IMR-90 (cell line): ENCODE data around the gene SGK1. TPM values are rescaled to one million over a fixed set of nuclear protein-coding genes. Genes with fewer than 3 reads are reported as not detected.

Experiments used
- ATAC-seq: fragments of 200-7000 bp; cut with Tn5 transposase; 2 replicates; pipeline ENCODE4 v1.9.1; 2020; ENCODE audit warnings: low read depth, mild to moderate bottlenecking, moderate library complexity
- BruUV-seq: library from RNA; stranded (reverse); fragments of 400-500 nt; replicated peaks from 2 replicates; lab custom pipeline; 2021; lab: Mats Ljungman, UMichigan
- CTCF ChIA-PET: fragments of 300-600 bp; formaldehyde crosslinking; extraction: SDS; loops from one replicate; lab custom pipeline; 2021; ENCODE audit warnings: antibody characterized with exemption; lab: Yijun Ruan, JAX
- POLR2A ChIA-PET: fragments of 300-600 bp; sonication (Branson Sonifier 250); formaldehyde crosslinking; loops from one replicate; lab custom pipeline; 2022; ENCODE audit warnings: antibody characterized with exemption; ENCODE audit not compliant: unreplicated experiment; lab: Charles Lee
- DNase-seq: peaks from one replicate; pipeline ENCODE4 v3.0.0; 2013
- H2AFZ ChIP-seq: replicated peaks from 2 replicates; pipeline ENCODE3; 2013; ENCODE audit warnings: low read length, mild to moderate bottlenecking; ENCODE audit not compliant: poor library complexity
- H2AK5ac ChIP-seq: 2 replicates; pipeline ENCODE4 v1.6.1; 2013; ENCODE audit warnings: low read depth, low read length, inconsistent platforms
- H2AK9ac ChIP-seq: replicated peaks from 2 replicates; pipeline ENCODE3; 2013; ENCODE audit warnings: mild to moderate bottlenecking, low read depth, low read length, moderate library complexity; ENCODE audit not compliant: poor library complexity
- H2BK120ac ChIP-seq: 2 replicates; pipeline ENCODE4 v1.6.1; 2013; ENCODE audit warnings: low read depth, low read length, inconsistent platforms
- H2BK15ac ChIP-seq: 3 replicates; pipeline ENCODE4 v1.6.1; 2013; ENCODE audit warnings: low read depth, low read length, inconsistent platforms
- H2BK20ac ChIP-seq: 2 replicates; pipeline ENCODE4 v1.6.1; 2013; ENCODE audit warnings: low read depth, mild to moderate bottlenecking, inconsistent platforms, low read length, moderate library complexity
- H2BK5ac ChIP-seq: 2 replicates; pipeline ENCODE4 v1.6.1; 2013; ENCODE audit warnings: mild to moderate bottlenecking, low read depth, low read length, inconsistent platforms; ENCODE audit not compliant: poor library complexity, severe bottlenecking
- H3K14ac ChIP-seq: replicated peaks from 2 replicates; pipeline ENCODE4 v1.6.1; 2013; ENCODE audit warnings: low read depth, low read length, inconsistent platforms
- H3K18ac ChIP-seq: 2 replicates; pipeline ENCODE4 v1.6.1; 2013; ENCODE audit warnings: low read depth, low read length, control low read depth
- H3K23ac ChIP-seq: 2 replicates; pipeline ENCODE4 v1.6.1; 2013; ENCODE audit warnings: low read depth, low read length, inconsistent platforms
- H3K27ac ChIP-seq: 2 replicates; pipeline ENCODE4 v1.5.1; 2013; ENCODE audit warnings: mild to moderate bottlenecking, control low read depth, low read length; ENCODE audit not compliant: insufficient read depth
- H3K27me3 ChIP-seq: 2 replicates; pipeline ENCODE4 v1.6.1; 2013; ENCODE audit warnings: low read length; ENCODE audit not compliant: control insufficient read depth, insufficient read depth
- H3K36me3 ChIP-seq: 2 replicates; pipeline ENCODE4 v1.6.1; 2013; ENCODE audit warnings: low read length, mixed read lengths; ENCODE audit not compliant: control insufficient read depth, insufficient read depth
- H3K4ac ChIP-seq: 2 replicates; pipeline ENCODE4 v1.6.1; 2013; ENCODE audit warnings: low read depth, low read length, inconsistent platforms
- H3K4me1 ChIP-seq: 2 replicates; pipeline ENCODE4 v1.6.1; 2013; ENCODE audit warnings: low read length, mixed read lengths; ENCODE audit not compliant: control insufficient read depth, insufficient read depth
- H3K4me2 ChIP-seq: 2 replicates; pipeline ENCODE4 v1.6.1; 2013; ENCODE audit warnings: low read depth, mild to moderate bottlenecking, control low read depth, low read length, moderate library complexity
- H3K4me3 ChIP-seq: 2 replicates; pipeline ENCODE4 v1.5.1; 2013; ENCODE audit warnings: low read depth, mild to moderate bottlenecking, control low read depth, low read length, moderate library complexity; ENCODE audit not compliant: insufficient read depth
- H3K56ac ChIP-seq: 2 replicates; pipeline ENCODE4 v1.6.1; 2013; ENCODE audit warnings: low read length, inconsistent platforms; ENCODE audit not compliant: insufficient read depth; ENCODE audit errors: extremely low read depth
- H3K79me1 ChIP-seq, 2 experiments: 2 replicates each; pipeline ENCODE4 v1.6.1; 2013; ENCODE audit warnings: low read length in 2 of 2, inconsistent platforms in 1 of 2, low read depth in 1 of 2
- H3K9ac ChIP-seq: 2 replicates; pipeline ENCODE4 v1.6.1; 2013; ENCODE audit warnings: low read depth, low read length, control low read depth
- H3K9me1 ChIP-seq: 2 replicates; pipeline ENCODE4 v1.6.1; 2013; ENCODE audit warnings: low read length, inconsistent platforms; ENCODE audit not compliant: insufficient read depth
- H3K9me3 ChIP-seq: 2 replicates; pipeline ENCODE4 v1.6.1; 2013; ENCODE audit warnings: low read length; ENCODE audit not compliant: control insufficient read depth, insufficient read depth
- H4K20me1 ChIP-seq: 2 replicates; pipeline ENCODE4 v1.6.1; 2013; ENCODE audit warnings: low read length, inconsistent platforms; ENCODE audit not compliant: insufficient read depth
- H4K5ac ChIP-seq: 2 replicates; pipeline ENCODE4 v1.6.1; 2013; ENCODE audit warnings: mild to moderate bottlenecking, low read depth, low read length, control low read depth
- H4K8ac ChIP-seq, 2 experiments: 2 replicates each; pipeline ENCODE4 v1.6.1; 2013; ENCODE audit warnings: low read depth in 2 of 2, low read length in 2 of 2, control low read depth in 1 of 2, inconsistent platforms in 1 of 2
- H4K91ac ChIP-seq: 2 replicates; pipeline ENCODE4 v1.6.1; 2013; ENCODE audit warnings: low read depth, low read length, inconsistent platforms; ENCODE audit not compliant: insufficient read depth
- POLR2A ChIP-seq: IDR thresholded peaks from 2 replicates; pipeline ENCODE4 v1.6.1; 2012; ENCODE audit warnings: mild to moderate bottlenecking, low read depth, low read length
- RAD21 ChIP-seq: IDR thresholded peaks from 2 replicates; pipeline ENCODE4 v1.6.1; 2012; ENCODE audit warnings: low read length, improper control_type of control experiment
- WGBS, 2 experiments: methylation state at CpG; one replicate each; pipeline versions ENCODE4 v1.1.5 to v1.1.7; 2013; ENCODE audit warnings: missing lambda C conversion rate in 2 of 2; ENCODE audit not compliant: insufficient read length in 1 of 2; ENCODE audit errors: extremely low coverage in 2 of 2; 5-methylcytosine and 5-hydroxymethylcytosine counted together
- dilution Hi-C: fragments of 300-500 bp; cut with HindIII; formaldehyde crosslinking; loops from one replicate; pipeline ENCODE4 v1.14.3; 2018; ENCODE audit warnings: low sequenced_read_pairs; ENCODE audit not compliant: unreplicated experiment
- in situ Hi-C: fragments of 300-500 bp; cut with MboI; formaldehyde crosslinking; loops from 3 replicates; pipeline ENCODE4 v1.14.3; 2019; ENCODE audit warnings: low sequenced_read_pairs, inconsistent platforms, mixed read lengths
- intact Hi-C: fragments of 100-400 bp; cut with micrococcal nuclease; formaldehyde crosslinking; loops from 2 replicates; pipeline ENCODE4 v1.10.0; 2022
- polyA plus RNA-seq, 3 experiments: library from polyadenylated mRNA; depleted of rRNA; stranded (reverse); fragments of >200 nt; gene quantifications; 2 replicates each; pipeline ENCODE4 v1.2.3, GENCODE V29; 2012; ENCODE audit warnings: low replicate concordance in 1 of 3
- total RNA-seq: library from RNA; depleted of rRNA; stranded (reverse); fragments of >200 nt; gene quantifications from 2 replicates; pipeline ENCODE4 v1.2.3, GENCODE V29; 2012

Gene SGK1
- total and polyA plus RNA-seq, 2 of the 4 experiments (the other 2 are of a cell fraction), result 121 to 255 TPM

- Histone ChIP-seq H3K36me3 (no peaks in the 10 kb centered on the region), H4K20me1 (no peaks in the 10 kb centered on the region), H3K4me1 (peaks cover 4% of the 10 kb centered on the region), H3K4me2 (no peak overlapping the region), H2BK20ac (no peak overlapping the region), H3K18ac (no peak overlapping the region), H3K4me3 (no peak overlapping the region), H3K9ac (no peak overlapping the region), H2AK5ac (no peak overlapping the region), H3K56ac (no peak overlapping the region), H2BK15ac (0 out of 3 replicates have a peak overlapping the region, but pooled peaks have one; percentile 13), H4K8ac (no peak overlapping the region), H3K79me1 (no peaks in the 10 kb centered on the region), H3K9me1 (0 out of 2 replicates have a peak, but pooled peaks cover 2% of the 10 kb centered on the region), H3K14ac (no peak overlapping the region), H3K4ac (no peak overlapping the region), H3K27me3 (no peaks in the 10 kb centered on the region), H4K91ac (no peak overlapping the region), H4K5ac (no peak overlapping the region), H2AK9ac (peak overlapping the region; percentile 61), H3K27ac (no peak overlapping the region), H3K9me3 (no peaks in the 10 kb centered on the region), H2BK120ac (no peak overlapping the region), H3K23ac (no peak overlapping the region), H2AFZ (no peak overlapping the region), H2BK5ac (no peak overlapping the region)
- POLR2A ChIA-PET, result no interaction called here
- BruUV-seq, result no TSS peak
- CTCF ChIA-PET, result interaction anchor here (1.0 to 1.3 kb wide), 3 partner anchors 10 to 792 kb away, joined by 3 to 4 read pairs (median 3); no protein-coding TSS in a partner anchor
- dilution Hi-C loops (no loop called here), intact Hi-C loops (no loop called here), in situ Hi-C loops (loop anchor here (25.0 kb wide), 1 partner anchor 1289 kb away; no protein-coding TSS in a partner anchor)
- TF ChIP-seq POLR2A (no peak), RAD21 (no peak)
- WGBS, 2 experiments, result 60% methylated on average over 2 of the region's 2 CpGs; no CpG with 5 or more reads in 1 of the 2 experiments
- DNase-seq (no peak), ATAC-seq (no peak)
Observed at GRCh38 chr6:134148566-134148965, 169.3 kb downstream of the SGK1 start.
